Activated CD4-positive, alpha-beta T cell treated with anti-CD3 and anti-CD28 coated beads, Interleukin-2, amount 50 U/mL, for 4 hours (primary cell): Measurements from ENCODE around the gene BLNK.

ENCODE experiments used
- DNase-seq, 2 experiments: peaks; one replicate each; pipeline ENCODE4 v3.0.0-alpha.2; 2020

BLNK gene

DNA sequence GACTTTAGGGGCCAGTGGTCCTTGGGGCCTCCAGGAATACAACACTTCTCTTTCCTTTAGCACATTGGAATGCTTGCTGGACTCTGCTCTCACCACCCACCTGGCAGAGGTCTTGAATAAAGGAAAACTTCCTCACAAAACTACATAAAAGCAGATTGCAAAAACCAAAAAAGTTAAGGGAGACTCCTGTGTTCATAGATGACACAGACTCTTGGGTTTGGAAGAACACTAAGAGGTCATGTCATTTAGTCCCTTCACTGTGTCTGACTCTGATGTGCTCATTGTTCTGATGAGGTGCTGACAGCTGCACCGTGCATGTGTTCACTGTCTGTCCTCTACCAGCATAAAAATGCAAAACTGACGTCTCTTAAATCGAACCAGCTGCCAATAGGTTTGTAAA is 11.4 kb downstream of the BLNK start:
- DNase-seq: no peak

DNA sequence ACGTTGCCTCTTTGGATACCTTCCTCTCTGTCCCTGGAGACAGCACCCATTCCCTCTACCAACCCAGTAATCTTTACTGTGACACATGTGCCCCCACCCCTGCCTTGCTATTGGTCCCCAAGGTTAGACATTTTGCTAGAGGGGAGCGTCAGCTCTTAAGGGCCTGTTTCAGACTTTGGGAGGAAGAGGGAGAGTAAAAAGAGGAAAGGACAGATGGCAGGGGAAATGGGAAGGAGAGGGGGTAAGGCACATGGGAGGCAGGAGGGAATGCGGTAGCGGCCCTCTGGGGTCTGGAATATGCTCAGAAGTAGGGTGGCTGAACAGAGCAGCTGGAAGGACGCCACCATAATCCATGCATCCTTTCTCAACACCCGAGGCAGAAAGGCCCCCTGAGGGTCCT is 12.2 kb downstream of the BLNK start:
- DNase-seq: no peak

DNA sequence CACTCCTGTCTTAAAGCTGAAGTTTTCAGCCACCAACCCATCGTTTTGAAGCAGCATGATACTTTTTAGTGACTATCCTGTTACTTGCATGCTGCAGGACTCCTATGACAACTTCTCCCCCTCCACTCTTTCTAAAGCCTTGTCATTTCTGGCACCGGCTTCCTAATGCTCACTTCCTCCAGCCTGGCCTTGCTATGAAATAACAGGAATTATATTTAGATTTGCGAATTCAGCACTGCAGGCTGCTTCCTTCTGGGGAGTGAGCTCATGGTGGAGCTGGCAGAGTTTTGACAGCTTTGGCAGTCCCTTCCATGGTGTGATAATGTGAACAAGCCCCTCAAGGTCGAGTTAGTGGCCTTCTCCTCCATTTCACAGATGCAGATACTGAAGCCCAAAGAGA is 13.4 kb downstream of the BLNK start:
- DNase-seq: no peak

- no peak for DNase-seq
Observed at GRCh38 chr10:96255549-96256333, 15.6 kb downstream of the BLNK start.

- DNase-seq: no peak
Observed at GRCh38 chr10:96254976-96255375, 16.4 kb downstream of the BLNK start.

DNA sequence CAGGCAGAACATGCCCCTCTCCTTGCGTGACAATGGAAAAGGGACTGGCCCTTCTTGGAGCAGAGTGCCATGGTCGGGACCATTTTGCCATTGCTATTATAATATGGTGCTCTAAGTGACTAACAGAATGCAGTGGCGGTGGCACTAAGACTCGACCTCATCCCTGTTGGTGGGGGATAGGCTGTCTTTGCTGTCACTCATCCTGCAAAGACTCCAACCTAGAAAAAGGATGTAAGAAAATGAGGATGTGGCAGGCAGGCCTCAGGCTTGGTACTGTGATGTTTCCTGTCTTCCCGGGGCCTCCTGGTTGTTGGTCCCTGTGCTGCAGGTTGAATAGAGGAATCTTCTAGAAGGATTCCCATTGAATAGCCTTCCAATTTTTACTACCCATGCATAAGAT is 18.6 kb downstream of the BLNK start:
- DNase-seq: no peak

DNA sequence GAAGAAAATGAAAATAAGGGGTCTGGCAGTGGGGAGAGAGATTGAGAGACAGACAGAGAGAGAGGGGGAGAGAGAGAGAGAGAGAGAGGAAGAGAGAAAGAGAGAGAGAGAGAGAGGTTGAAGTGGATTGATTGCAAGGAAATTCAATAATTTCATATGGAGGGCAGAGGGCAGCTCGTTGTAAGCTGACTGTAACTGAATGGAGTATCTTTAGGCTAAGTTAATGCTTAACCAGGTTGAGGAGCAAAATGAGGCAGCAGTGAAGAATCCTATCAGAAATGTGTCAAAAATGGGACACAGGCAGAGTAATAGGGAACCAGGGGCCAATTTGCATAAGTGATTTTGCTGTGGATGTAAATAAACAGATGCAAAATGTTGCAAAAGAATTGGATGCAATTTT is 21.0 kb downstream of the BLNK start:
- DNase-seq: no peak

DNA sequence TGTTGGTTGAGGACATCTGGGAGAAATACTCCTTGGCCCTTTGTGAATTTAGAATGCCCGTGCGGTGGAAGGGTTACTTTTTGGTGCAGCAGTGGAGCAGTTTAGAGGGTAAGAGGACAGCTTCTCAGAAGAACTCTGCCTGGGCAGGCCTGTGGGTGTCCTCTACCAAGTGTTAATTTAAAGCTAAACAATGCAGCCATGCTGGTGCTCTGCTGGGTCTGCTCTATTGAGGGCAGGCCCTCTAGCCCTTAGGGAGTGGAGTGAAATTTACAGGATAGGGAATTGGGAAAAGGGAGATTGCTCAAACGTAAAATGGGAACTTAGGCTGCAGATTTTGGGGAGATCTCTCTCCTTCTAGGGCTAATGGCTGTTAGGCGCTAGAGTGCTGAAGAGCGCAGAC is 22.1 kb downstream of the BLNK start:
- DNase-seq: no peak

DNA sequence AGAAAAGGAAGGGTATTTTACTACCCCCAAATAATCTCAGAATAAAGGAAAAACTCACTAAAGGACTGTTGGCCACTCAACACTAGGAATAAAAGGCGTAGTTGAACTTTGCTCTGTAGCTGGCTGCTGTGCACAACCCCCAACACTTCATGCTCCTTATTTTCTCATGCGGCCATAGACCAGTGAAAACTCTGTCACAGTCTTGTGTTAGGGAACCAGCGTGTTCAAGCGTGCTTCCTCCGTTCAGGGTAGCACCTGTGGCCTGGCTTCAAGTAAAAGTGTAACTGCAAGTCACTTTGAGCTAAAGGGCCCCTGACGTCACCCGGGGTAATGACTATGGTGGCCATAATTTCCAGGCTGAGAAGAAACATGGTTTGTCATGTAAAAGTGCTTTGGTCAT is 27.0 kb downstream of the BLNK start:
- no peak for DNase-seq

DNA sequence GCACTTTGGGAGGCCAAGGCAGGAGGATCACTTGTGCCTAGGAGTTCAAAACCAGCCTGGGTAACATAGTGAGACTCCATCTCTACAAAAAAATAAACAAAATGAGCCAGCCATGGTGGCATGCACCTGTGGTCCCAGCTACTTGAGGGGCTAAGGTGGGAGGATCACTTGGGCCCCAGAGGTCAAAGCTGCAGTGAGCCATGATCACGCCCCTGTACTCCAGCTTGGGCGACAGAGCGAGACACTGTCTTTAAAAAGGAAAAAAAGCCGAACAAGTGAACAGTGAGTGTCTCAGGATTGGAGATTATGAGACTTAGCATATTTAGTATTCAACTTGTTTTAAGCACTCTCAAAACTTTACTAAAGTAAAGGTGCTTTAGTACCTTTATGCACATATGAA is 28.1 kb downstream of the BLNK start:
- no peak for DNase-seq

GRCh38 chr10:96242822-96243221 is 28.5 kb downstream of the BLNK start:
- no peak for DNase-seq

GRCh38 chr10:96238646-96239623 is 32.4 kb downstream of the BLNK start:
- DNase-seq: no peak

DNA sequence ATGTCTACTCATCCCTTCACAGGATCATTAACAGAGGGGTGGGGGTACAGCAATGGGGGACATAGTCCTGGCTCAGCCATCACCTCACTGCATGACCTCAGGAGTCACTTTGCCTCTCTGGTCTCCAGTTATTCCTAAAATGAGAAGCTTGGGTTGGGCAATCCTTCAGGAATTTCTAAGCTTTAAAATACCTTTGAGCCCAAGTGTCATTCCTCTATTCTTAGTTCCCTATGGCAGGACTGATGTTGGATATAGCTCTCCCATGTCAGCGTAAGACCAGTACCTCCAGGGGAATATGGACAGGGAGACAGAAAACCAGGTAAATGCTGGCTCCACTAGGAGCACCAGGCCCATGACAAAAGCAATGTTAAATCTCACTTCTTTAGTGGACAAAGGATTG is 34.5 kb downstream of the BLNK start:
- no peak for DNase-seq

- no peak for DNase-seq
Observed at GRCh38 chr10:96236090-96236478, 35.3 kb downstream of the BLNK start.

DNA sequence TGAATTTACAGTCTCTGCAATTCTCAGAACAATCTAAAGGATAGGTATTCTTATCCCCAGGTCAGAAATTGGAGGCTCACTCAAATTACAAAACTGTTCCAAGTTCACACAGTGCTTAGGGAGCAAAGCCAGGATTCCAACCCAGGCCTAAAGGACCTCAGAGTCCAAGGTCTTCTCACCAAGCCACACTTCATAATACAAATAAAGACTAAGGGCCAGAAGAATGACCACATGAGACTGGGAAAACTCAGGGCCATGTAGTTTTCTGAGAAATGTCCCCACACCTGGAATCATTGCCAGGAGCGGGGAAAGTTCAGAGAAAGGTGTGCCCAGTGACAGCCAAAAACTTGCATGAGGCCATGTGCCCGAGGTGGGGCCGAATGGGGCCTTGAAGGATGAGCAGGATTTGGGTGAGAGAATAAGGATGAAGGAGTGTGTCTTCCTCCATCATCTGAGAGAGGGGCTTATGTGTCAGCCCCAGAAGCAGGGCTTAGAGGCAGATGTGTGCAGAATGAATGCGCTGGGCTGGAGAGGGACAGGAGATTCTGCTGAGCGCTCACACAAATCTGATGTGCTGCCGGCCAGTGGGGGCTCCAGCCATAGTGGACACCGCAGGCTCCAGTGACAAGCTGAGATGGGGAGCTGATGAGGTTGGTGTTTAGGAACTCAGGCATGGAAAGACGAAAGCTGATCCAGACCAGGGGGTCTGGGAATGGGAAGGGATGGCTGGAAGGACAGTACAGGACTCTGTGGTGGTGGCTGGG is 35.9 kb downstream of the BLNK start:
- no peak for DNase-seq

- no peak for DNase-seq
Observed at GRCh38 chr10:96233959-96234358, 37.4 kb downstream of the BLNK start.

DNA sequence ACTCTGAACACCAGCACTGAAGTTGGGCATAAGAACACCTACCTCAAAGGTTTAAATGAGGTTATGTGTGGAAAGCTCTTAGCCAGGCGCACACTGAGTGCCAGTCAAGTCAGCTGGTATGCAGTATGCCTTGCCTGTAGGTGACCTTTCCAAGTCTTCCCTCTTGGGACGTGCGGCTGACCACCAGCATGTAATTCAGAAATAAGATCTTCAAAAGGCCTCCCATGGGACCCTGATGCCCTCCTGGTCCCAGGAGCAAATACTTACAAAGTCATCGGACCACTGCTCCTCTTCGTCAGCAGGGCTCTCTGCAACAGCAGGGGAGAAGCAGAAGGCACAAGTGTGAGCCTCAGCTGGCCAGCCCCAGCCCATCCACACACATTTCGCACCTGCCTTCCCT is 40.8 kb downstream of the BLNK start:
- DNase-seq: no peak

GRCh38 chr10:96229568-96230030 is 41.8 kb downstream of the BLNK start:
- peak; percentile 57 for DNase-seq

- no peak for DNase-seq
Observed at GRCh38 chr10:96228408-96228994, 42.9 kb downstream of the BLNK start.

- DNase-seq: no peak
Observed at GRCh38 chr10:96227206-96227605, 44.2 kb downstream of the BLNK start.

DNA sequence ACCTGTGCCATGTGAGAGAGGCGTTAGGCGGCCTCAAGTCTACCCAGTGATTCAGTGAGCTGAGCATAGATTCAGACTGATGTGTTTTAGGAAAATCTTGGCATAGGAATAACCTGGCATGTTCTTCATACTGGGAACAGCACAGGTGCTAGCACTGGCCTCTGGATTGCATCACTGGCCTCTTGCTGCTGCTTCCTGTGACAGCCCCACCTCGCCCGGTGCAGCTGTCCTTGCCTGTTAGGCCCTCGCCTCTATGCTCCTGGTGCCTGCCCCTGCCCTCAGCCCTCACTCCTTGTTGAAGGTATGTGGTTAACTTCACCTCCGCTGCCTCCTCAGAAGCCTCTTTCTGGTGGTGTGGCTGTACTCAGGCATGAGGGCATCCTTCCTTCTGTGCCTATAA is 46.2 kb downstream of the BLNK start:
- DNase-seq: no peak

DNA sequence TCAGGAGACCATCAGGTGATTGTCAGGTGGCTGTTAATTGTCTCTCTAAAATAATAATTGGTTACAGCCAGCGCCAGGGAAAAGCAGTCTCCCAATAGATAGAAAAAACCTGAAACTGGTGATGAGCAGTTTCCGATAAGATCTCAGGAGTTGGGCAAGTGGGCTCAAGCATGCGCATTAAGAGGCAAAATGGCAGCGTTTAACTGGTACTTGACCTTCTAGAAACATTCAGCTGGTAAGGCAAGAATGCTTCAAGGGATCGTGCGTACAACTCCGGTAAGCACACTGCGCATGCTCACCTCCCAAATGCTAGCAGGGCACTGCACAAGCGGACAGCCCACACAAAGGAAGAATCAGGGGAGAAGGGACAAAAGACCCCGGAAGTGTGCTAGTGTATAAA is 48.5 kb downstream of the BLNK start:
- no peak for DNase-seq

- DNase-seq: no peak
Observed at GRCh38 chr10:96222441-96222840, 48.9 kb downstream of the BLNK start.
